Frontal cortex (tissue), 4 donors: ENCODE measurements around the gene OTUD3. TPM values are rescaled to one million over a fixed set of nuclear protein-coding genes. Genes with fewer than 3 reads are reported as not detected.
"Not testable (repeated sequence)": the region's sequence is repeated elsewhere in the genome, so short reads cannot be mapped to it uniquely, and the experiment has no call there.

Experiments
- DNase-seq, 2 donors: peaks; one replicate each; pipeline ENCODE4 v3.0.0; 2012; ENCODE audit warnings: low spot score in 2 of 2
- FAIRE-seq: peaks from 2 replicates; lab custom pipeline; 2012; peaks lifted over from hg19 to GRCh38; lab: Jason Lieb, UNC
- total RNA-seq: library from RNA; depleted of rRNA; stranded (reverse); fragments of >200 nt; gene quantifications from one replicate; pipeline ENCODE4 v1.2.3, GENCODE V29; 2014
- donor health status: control.
- donor health status: control.
- donor health status: control.

The OTUD3 gene
- total RNA-seq, 1 donor from 2014 or later: 9.8 TPM

DNA sequence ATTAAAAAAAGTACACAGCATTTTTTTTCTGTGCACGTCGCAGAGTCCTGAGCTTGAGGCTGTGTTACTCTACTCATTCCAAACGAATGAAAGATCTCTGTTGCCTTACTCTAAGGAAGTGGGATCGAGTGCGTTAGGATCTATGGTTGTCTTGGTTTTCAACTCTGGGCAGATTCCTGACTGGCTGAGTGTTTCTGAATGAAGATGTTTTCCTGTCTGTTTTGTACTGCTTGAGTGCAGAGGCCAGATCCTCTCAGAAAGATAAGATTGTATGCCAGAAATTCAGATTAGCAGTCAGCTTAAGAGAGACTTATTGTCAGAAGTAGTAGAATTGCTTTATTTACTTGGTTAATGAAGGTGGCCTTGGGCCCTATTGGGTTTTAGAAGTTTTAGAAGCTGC is 27.2 kb downstream of the OTUD3 start:
- DNase-seq: no peak
- no peak for FAIRE-seq

DNA sequence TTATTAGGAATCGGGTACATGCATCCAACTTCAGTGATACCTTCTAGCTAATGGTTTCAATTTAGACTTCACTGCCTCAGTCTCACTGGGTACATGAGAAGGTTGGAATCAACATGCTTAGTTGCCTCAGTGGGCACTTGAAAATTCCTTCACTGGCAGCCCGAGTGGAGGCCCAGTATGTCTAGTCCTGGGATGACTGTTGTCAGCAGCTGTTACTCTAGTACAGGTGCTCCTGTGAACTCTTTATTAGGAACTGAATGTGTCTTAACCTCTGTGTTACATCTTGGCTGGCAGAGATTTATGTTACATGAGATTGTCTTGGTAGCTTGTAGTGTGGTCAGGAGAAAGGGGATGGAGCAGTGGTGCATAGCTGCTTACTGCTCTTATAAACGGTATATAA is 27.8 kb downstream of the OTUD3 start:
- FAIRE-seq: no peak
- no peak for DNase-seq

DNA sequence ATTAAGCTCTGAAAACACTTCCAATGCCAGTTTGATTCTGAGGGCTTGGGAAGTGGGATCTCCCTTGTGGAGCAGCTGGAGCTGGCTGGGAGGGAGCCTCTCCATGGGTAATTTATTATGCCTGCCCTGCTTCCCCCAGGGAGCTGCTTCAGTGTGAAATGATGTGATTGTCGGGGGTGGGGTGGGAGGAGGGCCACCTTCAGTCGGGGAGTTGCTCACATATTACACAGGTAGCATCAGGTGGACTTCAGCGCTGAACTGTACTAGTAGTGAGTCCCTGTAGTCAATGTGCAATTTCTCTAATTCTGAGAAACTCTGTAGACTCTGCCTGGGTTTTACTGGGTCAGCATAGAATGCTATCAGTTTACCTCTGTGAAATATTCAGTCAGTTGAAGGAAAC is 28.5 kb downstream of the OTUD3 start:
- no peak for FAIRE-seq

DNA sequence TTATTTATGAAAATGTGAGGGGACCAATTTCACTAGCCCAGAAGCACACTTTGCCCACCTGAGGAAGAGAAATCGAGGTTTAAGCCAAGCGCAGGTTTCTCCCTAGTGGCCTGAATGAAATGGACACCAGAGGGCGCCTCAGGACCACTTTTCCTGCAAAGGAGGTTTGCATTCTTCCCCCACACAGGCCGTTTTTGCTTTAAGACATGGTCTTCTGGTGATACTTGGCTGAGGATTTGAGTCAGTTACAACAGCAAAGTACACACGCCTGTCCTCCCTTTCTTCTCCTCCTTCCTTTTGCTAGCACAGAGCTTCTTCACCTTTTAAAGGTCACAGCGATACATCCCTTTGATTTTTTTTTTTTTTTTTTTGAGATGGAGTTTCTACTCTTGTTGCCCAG is 35.9 kb downstream of the OTUD3 start:
- FAIRE-seq: no peak
- DNase-seq: peak; percentile 67 to 84

More for the DNA sequence above, 28.5 kb downstream of the OTUD3 start:
- no peak for DNase-seq

DNA sequence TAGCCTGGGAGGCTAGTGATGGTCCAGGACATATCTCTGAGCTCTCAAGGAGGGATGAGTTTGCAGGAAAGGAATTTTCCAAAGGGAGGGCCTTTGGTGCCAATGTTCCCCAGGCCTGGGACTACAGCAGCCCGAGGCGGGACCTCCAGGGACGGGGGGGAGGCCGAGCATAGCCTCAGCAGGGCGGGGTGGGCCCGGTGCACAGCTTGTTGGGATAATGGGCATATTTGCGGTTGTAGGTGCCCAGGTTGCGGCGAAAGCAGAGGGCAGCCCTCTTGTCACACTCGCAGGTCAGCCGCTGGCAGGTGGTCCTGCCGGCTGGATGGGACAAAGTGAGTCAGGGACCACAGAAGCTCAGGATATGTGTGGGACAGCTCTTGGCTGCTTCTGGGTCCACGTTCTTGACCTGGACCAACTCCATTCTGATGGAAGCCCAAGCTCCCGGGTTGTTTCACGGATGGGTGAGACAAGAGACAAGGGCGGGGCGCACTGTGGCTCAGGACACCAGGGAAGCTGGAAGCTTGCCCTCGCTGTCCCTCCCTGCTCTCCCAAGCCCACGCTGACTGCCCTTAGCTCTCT is 38.0 kb downstream of the OTUD3 start:
- FAIRE-seq (no peak), DNase-seq (no peak)

DNA sequence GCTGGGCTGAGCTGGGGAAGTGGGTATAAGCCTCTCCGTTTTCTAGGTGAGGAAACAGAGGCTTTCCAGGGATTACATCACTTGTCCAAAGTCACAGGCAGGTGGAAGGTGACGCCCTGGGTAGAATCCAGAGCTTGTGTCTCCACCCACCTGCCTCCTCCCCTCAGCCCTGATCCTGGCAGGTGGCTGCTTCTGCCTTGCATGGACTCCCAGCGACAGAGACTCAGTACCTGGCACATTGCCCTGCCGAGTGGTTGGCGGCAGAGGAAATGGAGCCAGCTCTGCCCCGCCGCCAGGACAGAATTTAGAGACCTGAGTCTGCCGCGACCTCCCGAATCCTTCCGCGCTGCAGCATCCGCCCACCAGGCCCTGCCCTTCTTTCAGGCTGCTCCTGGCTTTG is 39.1 kb downstream of the OTUD3 start:
- FAIRE-seq (no peak), DNase-seq (no peak)

DNA sequence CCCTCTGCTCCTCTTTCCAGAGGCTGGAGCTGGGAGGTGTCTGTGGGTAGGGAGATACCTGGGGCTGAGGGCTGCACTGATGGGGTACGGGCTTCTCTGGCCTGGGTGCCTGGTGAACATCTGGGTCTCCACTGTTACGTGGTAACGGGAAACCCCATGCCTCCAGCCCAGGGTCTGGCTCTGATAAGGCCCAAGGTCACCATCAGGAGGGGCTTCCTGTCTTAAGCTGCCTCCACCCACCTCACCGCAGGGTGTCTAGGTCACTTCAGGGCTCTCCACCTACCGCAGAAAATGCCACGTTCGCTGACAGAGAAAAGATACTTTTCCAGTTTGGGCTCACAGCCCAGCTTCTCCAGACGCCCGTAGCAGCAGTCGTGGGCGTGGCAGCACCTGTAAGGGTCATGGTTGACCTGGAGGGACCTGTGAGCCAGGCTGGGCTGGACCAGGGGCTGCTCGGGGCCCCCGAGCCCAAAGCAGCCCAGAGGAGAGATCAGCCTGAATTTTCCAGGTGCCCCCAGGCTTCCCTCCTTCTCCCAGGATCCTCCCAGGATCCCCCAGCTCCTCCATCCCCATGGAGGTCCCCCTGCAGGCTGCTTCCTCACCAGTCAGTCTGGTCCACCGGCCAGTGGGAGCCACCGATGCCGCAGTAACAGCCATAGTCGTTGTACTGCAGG is 40.0 kb downstream of the OTUD3 start:
- no peak for FAIRE-seq
- no peak for DNase-seq

DNA sequence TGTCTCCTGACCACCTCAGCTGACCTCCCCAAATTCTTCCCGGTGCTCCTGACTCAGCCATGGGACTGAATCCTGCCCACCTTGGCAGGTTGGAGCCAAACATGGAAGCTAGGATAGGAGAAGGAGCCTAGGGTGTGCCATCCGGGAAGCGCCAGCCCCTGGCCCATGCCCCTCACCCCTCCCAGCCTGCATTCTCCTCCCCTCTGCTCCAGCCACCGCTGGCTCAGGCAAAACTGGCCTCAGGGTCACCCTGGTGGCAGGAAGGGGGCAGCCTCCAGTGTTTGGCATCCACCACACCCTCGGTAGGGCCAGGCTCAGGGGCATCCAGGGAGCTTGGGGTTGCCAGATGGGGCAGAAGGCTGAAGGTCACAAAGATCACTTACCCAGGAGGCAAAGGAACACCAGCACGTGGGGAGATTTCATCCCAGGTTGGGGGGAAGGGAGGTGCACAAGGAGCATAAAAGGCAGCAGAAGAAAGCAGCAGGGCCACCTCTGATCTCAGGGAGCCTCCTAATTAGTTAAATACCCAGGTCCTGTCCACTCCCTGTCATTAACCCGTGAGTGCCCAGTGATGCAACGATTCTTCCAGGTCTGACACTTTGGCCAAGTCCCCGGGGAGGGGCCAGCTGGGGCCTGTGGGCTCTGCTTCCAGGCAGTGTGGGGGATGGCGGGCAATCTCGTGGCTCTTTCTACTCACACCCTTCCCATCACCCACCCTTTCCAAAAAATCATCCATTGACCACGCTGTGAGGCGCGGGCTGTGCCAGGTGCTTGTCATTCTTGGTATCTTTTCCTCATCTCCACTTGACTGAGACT is 41.1 kb downstream of the OTUD3 start, which contains the start of gene PLA2G2E:
PLA2G2E (minus strand) TSS at position 481 of the 816 bp plus-strand sequence; CDS start at position 423, 58 bp downstream.
- DNase-seq (no peak), FAIRE-seq (no peak)

DNA sequence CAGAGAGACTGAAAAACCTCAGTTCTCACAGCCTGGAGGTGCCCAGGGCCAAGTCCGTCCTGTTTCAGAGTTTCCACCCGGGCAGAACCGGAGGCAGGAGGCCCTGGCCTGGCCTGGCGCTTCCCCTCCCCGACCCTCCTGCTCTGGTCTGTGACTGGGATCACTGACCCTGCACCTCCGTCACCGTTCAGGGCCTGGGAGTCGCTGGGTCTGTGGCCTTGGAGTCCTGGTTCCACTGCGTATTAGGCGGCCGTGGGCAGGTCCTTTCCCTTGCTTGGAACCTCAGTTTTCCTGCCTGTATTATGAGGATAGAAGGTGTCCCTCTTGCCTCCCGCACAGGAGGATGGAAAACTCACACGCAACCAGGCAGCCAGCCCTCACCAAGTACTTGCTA is 41.8 kb downstream of the OTUD3 start:
- FAIRE-seq: no peak
- no peak for DNase-seq

DNA sequence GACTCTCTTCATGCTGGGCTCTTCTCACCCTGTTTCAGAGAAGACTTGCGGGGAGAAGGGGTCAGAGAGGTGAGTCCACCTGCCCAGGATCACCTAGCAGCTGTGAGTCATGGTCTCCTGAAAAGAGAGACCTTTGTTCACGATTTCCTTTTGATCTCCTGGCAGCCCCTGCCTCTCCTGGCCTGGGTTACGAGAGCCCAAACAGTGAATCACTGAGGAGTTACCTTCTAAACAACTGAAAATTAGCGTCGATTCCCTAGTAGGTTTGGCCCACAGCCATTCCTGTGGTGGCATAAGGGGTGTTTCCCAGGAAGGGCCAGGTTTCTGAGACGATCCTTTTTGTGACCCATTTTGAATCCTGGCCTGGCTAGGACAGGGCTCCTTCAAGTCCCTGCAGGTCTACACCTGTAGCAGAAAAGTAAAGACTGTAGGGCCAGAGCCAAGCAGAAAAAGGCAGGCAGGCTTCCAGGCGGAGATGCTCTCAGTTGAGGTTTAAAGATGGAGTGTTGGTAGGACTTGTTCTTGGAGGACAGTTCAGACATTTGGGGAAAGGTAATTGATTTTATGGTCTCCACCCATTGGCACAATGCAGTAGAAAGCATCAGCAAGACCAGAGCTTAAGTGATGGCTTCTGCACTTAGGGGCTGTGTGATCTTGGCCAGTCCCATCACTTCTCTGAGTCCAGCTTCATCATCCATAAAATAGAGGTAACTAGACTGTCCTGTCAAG is 43.3 kb downstream of the OTUD3 start:
- FAIRE-seq: no peak
- no peak for DNase-seq

DNA sequence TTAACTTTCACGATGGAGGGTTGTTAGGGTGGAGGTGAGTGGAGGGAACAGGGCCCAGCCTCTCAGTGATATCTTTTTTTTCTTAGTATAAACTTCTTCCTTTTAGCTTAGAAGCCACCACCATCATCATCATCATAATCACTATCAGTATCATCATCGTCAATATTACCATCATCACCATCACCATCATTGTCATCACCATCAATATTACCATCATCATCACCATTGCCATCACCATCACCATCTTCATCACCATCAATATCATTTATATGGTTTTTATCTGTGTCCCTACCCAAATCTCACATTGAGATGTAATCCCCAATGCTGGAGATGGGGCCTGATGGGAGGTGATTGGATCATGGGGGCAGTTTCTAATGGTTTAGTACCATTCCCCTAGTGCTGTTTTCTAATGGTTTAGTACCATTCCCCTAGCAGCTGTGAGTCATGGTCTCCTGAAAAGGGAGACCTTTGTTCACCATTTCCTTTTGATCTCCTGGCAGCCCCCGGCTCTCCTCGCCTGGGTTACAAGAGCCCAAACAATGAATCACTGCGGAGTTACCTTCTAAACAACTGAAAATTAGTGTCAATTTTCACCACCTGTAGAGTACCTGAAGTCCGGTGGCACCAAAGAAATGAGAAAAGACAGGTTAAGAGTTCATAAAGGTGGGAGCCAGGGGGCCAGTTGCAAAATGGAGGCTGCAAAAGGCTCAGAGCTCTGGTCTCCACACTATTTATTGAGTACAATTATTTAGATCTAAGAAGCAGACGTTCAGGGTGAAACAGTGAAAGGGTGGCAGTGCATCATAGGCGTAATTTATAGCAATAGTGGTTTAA is 44.3 kb downstream of the OTUD3 start:
- DNase-seq (no peak), FAIRE-seq (no peak)

DNA sequence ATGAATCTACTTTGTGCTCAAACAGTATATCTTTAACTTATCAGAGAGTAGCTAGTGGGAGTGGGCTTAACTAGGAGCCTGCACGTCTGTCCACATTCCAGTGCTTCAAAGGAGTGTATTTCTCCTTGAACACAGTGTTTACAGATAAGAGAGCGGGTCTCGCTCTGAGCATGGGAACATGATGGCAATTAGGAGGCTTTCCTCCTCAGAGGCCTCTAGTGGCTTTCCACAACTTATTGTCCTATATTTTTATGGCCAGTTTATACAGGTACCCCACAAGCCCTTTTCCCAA is 44.9 kb downstream of the OTUD3 start:
- not testable (repeated sequence) for FAIRE-seq

DNA sequence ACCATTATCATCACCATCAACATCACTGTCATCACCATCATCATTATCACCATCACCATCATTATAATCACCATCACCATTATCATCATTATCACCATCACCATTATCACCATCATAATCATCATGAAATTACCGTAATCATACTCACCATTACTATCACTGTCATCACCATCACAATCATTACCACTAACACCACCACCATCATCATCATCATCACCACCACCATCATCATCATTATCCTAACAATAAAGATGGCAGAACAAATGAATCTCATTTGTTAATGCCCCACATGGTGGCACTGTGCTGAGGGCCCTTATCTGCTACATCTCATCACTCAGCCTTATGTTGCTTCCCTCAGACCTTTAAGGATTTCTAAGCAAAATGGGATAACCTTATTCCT is 50.7 kb downstream of the OTUD3 start:
- FAIRE-seq: no peak
- DNase-seq: no peak

More for the DNA sequence above, 44.9 kb downstream of the OTUD3 start:
- DNase-seq: not testable (repeated sequence)

DNA sequence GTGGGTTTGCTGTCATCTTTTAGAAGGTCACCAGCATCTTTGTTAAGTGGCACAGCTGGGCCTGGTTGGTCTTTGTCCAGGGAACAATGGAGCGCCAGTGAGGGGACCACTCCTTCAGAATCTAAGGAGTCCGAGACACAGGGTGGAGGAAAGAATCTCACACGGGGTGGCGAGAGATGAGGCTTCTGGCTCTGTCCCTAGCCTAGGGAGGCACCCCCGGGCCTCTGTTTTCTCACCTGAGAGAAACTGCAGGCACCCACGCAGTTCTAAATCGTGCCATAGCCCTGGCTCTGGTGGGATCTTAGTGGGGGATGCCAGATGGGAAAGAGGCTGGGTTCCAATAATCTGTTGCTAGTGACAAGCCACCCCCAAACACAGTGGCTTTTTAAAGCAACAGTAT is 52.1 kb downstream of the OTUD3 start:
- FAIRE-seq: no peak
- DNase-seq: no peak

DNA sequence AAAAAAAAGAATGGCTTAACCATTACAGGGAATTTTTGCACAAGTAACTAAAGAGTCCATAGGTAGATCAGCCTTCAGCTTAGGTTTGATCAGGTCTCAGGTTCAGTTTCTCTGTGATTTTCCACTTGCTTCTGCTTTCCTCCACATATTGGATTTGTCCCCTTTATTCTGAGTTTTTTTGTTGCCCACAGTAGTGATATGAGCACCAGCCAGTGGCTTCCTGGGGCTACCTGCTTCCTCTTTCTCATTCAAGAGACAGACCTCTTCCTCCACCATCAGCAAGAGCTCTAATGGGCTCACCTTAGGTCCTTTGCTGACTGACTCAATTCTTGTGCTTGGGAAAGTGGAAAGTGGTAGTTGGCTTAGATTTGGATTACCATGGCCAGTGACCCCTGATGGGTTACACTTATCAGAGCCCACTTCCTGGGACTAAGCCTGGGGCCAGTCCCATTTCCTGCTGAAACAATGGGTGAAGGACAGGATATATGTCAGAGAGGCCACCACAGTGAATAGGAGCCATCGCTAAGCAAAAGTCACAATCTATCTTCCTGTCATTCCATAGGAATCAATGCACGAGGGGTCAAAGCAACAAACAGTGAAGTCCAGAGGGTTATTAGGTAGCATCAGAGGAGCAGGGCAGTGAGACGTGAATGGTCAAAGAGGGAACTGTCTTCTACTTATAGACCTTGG is 54.0 kb downstream of the OTUD3 start:
- no peak for FAIRE-seq
- no peak for DNase-seq

DNA sequence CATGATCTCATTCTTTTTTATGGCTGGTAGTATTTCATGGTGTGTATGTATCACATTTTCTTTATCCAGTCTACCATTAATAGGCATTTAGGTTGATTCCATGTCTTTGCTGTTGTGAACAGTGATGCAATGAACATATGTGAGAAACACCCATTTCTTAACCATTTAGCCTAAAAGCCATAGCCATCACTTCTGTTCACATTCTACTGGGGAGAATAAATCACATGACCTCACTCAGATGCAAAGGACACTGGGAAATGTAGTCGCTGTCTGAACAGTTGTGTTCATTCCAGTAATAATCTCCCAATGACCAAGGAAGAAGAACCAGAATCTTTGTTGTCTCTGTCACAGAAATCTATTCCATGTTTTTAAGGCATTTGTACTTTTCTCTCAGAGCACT is 56.3 kb downstream of the OTUD3 start:
- no peak for FAIRE-seq

DNA sequence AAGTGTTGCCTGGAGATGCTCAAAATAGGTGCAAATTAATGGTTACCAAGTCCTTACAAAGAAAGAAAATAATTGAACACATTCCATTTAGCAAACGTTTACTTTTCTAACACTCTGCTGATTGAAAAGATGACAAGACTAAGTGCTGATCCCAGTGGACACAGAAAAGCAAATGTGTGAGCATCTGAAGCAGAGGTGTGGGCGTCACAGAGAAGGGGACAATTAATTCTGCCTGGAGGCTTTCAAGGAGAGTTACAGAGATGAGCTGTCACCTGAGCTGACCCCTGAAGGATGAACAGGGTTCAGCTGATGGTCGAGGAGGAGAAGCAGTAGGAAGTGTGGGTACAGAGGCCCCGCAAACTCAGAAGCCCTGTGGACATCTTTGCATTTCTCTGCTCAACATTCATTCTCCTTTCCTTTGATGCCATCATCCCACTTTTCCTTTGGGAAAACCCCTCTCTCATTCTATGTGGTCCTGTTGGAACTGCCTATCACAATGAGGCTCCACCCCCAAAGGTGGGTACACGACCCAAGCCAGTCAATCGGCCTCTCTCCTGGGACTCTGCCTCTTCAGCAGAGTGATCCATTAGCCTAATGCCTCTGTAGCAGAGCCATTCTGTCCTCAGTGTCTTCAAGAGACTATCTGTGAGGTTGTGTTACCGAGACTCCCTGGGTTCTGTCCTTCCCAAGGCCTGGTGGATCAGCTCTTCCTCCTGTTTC is 58.5 kb downstream of the OTUD3 start:
- DNase-seq (no peak), FAIRE-seq (no peak)

More for the DNA sequence above, 56.3 kb downstream of the OTUD3 start:
- DNase-seq: no peak

DNA sequence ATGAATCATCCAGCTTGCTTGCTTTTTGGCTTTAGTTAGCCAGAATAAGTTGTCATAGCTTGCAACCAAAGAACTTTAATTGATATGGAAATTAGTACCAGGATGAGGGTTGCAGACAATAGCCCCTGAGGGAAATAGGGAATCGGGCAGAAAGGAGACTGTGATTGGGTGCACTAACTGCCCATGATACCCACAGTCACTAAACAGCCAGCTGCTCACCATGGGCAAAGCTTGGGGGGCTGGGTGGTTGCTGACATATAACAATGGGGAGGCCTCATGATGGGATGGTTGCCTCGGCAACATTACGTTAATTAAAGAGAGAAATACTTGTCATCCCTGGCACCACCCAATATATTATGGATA is 59.0 kb downstream of the OTUD3 start:
- no peak for FAIRE-seq
- no peak for DNase-seq

DNA sequence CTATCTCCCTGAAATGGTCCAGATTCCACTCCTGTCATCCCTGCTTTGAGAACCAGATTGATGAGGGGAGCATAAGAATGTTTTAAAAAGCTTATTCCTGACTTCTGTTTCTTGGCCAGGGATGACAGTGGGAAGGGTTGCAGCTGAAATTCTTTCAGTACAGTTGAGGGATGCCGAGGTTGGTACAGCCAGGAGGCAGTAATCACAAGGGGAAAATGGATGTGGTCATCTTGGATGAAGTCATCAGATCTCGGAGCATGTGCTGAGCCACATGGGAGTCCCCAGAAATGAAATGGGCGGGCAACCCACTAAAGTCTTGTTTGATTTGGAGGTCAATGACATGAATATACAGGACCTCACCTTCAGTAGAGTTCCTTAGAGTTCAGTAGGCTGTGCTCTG is 59.9 kb downstream of the OTUD3 start:
- FAIRE-seq (no peak), DNase-seq (no peak)
